Stimulated activated CD4-positive, alpha-beta T cell treated with anti-CD3 and anti-CD28 coated beads, Interleukin-1b, Interleukin-23, amount 100 ng/mL, for 24 hours (primary cell): ENCODE measurements around the gene ADD2.
"Not testable (repeated sequence)": the region's sequence is repeated elsewhere in the genome, so short reads cannot be mapped to it uniquely, and the experiment has no call there.

ENCODE experiments used
- DNase-seq, 4 experiments: peaks; one replicate each; pipeline ENCODE4 v3.0.0-alpha.2; 2020; ENCODE audit warnings: low read depth in 4 of 4, low spot score in 1 of 4

The ADD2 gene, protein sequence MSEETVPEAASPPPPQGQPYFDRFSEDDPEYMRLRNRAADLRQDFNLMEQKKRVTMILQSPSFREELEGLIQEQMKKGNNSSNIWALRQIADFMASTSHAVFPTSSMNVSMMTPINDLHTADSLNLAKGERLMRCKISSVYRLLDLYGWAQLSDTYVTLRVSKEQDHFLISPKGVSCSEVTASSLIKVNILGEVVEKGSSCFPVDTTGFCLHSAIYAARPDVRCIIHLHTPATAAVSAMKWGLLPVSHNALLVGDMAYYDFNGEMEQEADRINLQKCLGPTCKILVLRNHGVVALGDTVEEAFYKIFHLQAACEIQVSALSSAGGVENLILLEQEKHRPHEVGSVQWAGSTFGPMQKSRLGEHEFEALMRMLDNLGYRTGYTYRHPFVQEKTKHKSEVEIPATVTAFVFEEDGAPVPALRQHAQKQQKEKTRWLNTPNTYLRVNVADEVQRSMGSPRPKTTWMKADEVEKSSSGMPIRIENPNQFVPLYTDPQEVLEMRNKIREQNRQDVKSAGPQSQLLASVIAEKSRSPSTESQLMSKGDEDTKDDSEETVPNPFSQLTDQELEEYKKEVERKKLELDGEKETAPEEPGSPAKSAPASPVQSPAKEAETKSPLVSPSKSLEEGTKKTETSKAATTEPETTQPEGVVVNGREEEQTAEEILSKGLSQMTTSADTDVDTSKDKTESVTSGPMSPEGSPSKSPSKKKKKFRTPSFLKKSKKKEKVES

DNA sequence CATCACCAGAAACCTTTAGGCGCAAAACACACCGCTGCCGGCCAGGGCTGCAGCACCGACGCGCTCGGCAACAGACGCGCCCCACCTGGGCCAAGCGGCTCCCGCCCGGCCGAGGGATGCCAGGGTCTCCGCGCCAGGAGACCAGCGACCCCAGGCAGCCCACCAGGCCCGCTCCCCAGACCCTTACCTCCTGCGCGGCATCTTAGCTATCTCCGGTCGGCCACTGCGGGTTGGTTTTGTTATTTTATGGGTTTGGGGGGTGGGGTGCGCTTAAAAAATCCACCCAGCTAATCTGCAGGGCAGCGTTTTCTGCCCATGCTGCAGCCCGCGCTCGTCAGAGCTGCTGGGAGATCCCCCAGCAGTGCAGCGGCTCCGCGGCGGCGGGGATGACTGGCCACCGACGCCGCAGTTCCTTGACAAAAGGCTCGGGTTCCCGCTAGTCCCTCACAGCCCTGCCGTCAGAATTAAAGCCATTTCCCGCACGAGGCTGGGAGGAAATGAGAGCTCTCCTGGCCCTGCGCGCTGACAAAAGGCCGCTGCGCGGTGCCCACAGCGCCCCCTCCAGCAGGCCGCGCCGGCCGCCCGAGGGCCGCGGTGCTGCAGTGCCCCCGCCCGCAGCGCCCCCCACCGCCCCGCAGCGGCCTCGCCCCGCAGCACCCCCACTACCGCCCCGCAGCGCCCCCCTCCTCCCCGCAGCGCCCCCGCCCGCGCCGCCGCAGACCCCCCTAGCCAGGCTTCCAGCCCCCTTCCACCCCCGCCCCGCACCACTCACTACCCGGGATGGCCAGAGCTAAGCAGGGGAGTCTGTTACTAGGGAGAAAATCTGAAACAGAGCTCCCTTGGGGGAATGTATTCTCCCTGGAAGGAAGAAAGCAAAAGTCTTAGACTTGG, at the start of gene ADD2:
ADD2 (minus strand) TSS at position 502 of the 891 bp plus-strand sequence. CDS start 61,792 bp downstream, outside the sequence.
- DNase-seq, result peak in 2 of 4 experiments; percentile 23 to 41

DNA sequence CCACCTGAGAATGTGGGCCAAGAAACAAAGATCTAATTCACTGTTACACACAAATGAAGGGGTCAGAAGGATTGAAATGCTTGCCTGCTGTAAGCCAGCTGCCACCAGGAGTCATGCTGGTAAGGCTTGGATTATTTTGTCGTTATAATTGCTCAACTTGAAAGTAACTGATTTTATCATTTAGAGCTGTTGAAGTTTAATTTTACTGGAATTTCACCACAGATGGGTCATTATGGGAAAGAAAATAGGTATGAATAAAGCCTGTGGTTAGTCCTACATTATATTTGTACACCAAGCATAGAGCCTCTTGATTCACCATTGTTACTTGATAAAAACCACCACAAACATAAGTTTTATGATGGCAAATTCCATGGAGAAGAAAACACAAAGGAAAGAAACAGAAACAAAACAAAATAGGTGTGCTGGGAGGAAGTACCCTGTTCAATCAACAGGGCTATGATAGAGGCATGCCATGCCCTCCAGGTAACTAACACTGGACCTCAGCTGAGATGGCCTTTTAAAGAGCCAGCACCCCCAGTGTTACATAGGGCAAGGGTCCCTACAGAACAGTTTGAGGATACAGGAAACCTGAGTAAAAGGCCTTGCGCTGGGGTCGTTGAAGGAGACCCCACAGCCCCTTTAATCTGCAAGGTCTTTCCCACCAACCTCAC, 49.4 kb upstream of the ADD2 start:
- DNase-seq, result no peak

DNA sequence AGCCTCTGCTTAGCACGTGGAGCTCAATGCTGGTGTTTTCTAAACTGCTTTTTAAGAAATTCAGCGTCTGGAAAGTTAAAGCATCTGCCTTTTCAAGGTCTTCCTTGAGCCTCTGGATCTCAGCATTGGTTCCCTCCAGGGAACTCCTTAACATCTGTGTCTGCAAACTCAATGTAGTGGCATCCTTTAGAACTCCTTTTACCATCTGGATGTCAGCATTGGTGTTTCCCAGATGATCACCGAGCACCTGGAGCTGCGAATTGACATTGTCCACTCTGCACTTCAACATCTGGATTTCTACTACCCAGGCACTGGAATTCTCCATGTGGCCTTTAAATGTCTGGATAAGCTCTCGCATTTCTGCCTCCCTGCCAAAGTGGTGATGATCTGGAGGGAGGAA, 48.7 kb upstream of the ADD2 start:
- DNase-seq, result no peak

DNA sequence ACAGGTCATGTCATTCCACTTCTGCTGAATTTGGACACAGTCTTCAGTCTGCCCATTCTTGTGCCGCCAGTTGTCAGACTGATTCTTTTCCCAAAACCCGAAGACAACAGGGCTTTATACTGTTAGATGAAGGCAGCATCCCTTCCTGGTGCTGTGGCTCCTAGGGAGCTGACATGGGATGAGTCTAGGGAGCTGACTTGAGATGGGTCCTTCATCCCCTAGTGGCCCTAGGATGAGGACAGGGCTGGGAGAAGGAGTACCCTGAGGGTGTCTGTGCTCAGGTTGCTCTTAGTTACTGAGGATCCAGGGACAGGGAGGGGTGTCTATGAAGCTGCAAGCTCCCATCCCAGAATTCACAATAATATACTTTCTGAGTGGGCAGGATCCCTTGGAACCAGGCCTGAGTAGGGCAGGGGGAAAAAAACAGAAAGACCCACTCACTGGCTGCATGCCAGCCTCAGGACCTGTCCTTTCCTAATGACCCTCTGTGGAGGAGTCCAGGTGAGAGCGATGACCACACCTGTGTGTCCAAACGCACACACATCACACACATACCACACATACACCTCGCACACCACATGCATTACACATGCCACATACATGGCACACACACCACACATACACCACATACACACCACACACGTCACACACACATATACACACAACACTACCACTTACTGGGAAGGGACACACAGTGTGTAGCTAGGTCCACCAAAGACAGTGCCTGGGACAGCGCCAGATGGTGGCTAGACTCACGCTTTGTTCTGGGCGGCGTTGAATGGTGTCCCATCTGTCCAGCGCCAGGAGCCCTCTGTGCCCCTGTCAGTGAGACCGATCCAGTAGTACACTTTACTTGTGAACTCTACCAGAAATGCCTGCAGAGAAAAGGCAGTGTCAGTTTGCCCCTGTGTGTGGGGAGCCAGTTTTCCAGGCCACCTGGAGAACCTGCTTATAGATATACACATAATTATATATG, 41.3 kb upstream of the ADD2 start:
- DNase-seq, result no peak

DNA sequence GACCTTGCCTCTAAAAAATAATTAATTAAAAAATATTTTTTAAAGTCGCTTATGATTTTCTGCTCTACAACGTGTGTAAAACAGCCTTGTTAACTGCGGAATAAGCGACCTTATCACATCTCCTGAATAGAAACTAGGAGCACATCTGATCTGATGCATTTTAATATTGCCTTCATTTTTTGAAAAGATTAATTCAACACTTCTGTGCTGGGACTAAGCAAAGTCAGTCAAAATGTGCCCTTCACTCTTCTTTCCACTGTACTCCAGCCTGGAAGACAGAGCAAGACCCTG, 39.8 kb upstream of the ADD2 start:
- no peak for DNase-seq

DNA sequence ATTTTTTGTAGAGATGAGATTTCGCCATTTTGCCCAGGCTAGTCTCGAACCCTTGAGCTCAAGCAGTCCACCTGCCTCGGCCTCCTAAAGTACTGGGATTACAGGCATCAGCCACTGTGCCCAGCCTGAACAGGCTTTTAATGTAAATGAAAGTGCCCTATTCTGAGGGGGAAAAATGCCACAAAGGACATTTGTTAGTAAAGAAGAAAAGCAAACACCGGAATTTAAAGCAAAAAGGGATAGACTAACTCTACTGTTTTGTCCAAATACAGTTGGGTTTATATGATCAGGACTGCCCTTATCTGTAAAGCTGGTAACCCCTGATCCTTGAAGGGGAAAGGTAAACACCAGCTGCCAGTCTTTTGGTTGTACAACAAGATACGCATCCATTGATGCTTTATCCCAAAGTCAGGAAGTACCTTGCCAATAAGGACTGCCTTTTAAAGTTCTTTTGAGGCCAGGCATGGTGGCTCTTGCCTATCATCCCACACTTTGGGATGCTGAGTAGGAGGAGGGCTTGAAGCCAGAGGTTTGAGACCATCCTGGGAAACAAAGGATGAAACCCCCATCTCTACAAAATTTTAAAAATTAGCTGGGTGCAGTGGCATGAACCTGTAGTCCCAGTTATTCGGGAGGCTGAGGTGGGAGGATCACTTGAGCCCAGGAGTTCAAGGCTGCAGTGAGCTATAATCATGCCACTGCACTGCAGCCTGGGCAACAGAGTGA, 39.3 kb upstream of the ADD2 start:
- DNase-seq, result no peak

DNA sequence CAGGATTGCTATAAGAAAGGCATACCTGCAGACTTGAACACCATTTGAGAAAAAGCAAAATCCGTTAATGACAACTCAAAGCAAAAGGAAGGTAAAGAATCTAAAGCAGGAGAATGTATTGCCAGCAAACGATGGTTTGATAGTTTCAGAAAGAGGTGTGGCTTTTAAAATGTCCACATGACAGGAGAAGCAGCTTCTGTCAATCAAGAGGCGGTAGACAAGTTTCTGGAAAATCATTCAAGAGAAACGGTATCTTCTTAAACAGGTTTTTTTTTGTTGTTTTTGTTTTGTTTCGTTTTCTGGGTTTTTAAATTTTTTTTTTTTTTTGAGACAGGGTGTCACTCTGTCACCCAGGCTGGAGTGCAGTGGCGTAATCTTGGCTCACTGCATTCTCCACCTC, 38.6 kb upstream of the ADD2 start:
- no peak for DNase-seq

DNA sequence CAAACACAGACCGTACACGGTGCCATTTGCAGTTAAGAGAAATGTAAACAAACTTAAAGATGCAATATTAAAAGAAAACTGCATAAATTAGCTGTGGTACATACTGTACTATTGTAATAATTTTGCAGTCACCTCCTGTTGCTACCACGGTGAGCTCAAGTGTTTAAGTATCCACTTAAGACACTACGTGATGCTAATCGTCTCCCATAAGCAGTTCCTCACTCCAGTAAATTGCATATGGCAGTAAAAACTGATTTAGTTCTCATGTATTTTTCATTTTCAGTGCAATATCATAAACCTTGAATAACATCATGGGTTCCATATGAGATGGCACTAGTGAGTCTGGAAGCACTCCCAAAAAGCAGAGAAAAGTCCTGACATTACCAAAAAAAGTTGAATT, 38.0 kb upstream of the ADD2 start:
- no peak for DNase-seq

DNA sequence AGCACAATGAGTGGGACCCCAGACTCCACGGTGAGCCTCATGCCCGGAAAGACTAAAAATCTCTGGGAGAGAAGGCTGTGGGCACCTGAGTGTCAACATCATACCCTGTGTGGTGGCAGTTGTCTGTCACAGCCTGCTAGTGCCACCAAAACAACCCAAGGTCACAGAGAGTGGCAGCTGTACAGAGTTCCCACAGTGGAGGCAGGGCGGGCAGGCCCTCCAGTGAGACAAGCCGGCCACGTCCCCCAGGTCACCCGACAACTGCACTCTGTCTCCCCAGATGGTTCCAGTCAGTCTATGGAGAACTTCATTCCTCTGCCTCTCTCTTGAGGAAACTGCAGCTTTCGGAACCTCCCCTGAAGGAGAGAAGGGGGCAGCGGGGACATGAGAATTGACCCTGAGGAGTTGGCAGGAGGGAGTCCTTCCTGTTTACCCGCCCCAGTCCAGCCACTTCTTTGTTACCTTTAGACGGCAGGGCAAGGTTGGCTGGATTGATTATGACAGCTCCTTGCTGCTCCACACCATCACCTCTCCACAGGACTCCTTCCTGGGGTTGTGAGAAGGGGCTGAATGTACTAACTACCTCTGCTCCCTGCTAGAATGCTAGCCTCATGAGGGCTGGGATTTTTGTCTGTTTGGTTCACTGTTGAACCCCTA, 33.7 kb upstream of the ADD2 start:
- DNase-seq, result no peak

DNA sequence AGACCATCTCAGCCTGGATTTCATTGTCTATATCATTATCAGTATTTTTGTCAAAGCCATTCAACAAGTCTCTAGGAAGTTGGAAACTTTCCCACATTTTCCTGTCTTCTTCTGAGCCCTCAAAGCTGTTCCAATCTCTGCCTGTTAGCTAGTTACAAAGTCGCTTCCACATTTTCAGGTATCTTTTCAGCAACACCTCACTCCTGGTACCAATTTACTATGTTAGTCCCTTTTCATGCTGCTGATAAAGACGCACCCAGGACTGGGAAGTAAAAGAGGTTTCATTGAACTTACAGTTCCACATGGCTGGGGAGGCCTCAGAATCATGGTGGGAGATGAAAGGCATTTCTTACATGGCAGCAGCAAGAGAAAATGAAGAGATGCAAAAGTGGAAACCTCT, 31.7 kb upstream of the ADD2 start:
- DNase-seq, result no peak

DNA sequence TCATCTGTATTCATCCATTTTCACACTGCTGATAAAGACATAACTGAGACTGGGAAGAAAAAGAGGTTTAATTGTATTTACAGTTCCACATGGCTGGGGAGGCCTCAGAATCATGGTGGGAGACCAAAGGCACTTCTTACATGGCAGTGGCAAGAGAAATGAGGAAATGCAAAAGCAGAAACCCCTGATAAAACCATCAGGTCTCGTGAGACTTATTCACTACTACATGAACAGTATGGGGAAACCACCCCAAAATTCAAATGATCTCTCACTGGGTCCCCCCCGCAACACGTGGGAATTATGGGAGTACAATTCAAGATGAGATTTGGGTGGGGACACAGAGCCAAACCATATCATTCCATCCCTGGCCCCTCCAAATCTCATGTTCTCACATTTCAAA, 30.0 kb upstream of the ADD2 start:
- DNase-seq, result not testable (repeated sequence)

DNA sequence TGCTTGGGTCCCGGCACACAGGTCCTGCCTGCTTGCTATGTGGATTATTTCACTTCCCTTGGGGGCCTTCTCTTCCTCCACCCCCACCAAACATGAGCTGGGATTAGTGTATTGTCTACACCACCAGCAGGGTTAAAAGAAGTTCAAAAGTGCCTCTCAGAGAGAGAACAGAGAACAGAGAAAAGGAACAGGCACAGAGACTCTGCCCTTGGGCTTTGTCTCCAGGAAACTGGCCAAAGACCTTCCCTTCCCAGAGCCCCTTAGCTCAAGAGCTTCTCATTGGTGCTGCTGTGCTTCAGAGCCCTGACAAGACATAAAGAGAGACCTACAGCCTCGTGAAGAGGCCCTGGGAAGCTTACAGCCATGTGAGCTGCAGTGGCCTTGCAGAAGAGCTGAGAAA, 29.5 kb upstream of the ADD2 start:
- no peak for DNase-seq

DNA sequence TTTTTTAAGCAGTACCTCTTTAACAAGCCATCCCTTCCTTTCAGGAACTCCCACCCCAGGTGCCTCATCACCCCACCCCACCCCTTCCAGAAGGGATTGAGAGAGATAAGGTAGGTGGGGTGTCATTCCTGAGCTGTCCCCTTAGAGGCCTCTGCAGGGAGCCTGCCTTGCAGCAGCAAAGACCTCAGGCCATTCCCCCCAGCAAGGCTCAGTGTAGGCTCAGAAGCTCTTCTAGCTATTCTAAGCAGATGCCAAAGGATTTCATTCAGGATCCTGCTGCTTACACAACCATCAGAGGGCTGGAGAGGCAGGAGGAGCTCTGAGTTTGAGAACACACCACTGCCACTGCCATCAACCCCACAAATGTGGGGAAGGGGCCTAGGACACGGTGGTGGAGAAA, 28.3 kb upstream of the ADD2 start:
- DNase-seq, result no peak

DNA sequence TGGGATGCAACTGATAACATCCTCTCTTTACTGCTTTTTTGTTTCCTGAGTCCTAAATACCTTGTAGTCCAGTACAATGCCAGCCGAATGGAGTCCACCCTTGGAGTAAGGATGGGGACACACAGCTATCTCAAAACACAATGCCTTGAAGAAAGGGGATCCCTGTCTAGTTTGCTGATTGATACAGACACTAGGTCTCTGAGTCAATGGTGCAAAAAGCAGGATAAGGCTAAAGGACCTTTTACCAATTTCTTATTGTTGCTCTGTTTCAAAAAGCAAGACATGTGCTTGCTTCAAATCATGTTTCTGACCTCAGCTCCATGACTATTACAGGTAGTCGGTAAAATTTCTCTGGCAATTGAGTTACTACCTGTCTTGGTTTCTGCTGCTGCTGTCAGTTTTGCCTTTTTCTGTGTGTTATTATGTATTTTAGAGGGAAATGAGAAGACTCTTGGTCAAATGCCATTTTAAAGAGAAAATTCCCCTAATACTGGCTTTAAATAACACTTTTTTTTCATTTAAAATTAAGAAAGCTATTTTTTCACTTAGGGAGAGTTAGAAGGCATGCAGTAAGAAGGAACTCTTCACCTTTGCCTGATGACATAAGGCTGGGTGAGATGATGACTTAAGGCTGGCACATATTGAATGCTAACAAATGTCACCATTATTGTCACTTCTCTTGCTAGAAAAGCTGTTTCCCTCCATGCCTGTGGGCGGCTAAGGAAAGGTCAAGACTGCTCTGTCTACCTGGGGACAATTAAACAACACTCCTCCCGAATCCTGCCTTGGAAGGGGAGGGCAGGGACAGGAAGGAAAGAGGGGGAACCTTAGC, 27.4 kb upstream of the ADD2 start:
- no peak for DNase-seq

DNA sequence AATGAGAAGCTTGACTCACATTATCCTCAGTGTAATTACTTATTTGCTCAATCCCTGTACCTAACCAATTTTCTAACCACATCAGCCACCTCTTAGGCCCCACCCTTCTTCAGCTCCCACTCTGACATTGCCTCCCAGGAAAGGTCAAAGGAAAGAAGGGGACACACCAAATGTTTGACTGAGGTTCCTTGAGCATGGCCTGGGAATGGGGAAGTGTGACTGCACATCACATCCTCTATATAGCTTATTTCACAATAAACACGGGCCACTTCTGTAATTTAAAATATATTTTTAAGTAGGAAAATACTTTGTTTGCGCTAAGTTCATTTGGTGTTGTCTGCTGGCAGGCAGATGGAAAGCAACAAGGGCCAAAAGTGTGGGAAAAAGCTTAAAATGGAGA, 25.4 kb upstream of the ADD2 start:
- DNase-seq, result no peak

DNA sequence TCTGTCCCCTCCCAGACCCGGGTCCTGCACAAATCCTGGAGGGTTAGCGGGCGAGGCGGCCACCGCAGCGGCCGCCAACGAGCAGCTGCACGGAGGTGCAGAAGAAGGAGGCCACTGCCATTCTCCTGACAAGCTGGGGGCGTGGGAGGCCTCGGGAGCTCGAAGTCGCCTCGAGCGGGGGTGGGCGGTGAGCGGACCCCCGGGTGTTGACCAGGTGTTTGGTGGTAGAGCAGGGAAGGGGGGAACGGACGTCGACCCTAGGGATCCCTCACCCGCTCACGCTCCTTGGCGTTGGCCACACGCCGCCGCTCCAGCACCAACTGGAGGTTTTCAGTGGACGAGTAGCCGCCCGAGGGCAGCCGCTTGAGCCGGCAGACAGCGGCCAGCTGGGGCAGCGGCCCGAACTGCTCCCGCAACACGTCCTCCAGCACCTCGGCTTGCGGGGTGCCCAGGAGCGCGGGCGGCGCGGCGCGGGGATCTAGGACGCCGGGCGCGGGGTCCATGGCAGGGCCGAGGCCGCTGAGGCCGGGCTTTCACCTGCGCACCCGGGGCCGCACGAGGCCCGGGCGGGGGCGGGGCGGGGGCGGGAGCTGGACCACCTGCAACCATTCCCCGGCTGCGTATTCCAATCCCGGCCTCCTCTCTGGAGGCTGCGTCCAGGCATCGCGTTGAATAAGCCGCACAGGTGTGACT, 22.3 kb upstream of the ADD2 start, which contains the start of gene FIGLA:
FIGLA (minus strand) TSS at position 508 of the 693 bp plus-strand sequence; CDS start at position 503, 5 bp downstream.
- no peak for DNase-seq
